GM12878 (cell line): ENCODE measurements around the gene DAB2IP. TPM values are rescaled to one million over a fixed set of nuclear protein-coding genes. Genes with fewer than 3 reads are reported as not detected.

Experiments used
- ATAC-seq: fragments of 200-7000 bp; cut with Tn5 transposase; 3 replicates; pipeline ENCODE4 v1.9.1; 2020; ENCODE audit warnings: mild to moderate bottlenecking, moderate library complexity
- BruUV-seq: library from RNA; stranded (reverse); fragments of 400-500 nt; replicated peaks from 2 replicates; lab custom pipeline; 2021; lab: Mats Ljungman, UMichigan
- CTCF ChIA-PET: fragments of 300-600 bp; sonication (Branson Sonifier 250); formaldehyde crosslinking; extraction: SDS; loops from one replicate; lab custom pipeline; 2021; ENCODE audit warnings: inconsistent platforms; lab: Yijun Ruan, JAX
- POLR2A ChIA-PET: fragments of 350-600 bp; formaldehyde crosslinking; extraction: SDS; loops from one replicate; lab custom pipeline; 2021; ENCODE audit warnings: inconsistent platforms; lab: Charles Lee
- RAD21 ChIA-PET: fragments of 300-600 bp; sonication (Branson Sonifier 250); formaldehyde crosslinking; loops from one replicate; lab custom pipeline; 2023; ENCODE audit warnings: antibody characterized with exemption; ENCODE audit not compliant: unreplicated experiment; lab: Charles Lee
- SMC1A ChIA-PET: fragments of 300-600 bp; sonication (Branson Sonifier 250); formaldehyde crosslinking; loops from one replicate; lab custom pipeline; 2023; ENCODE audit not compliant: unreplicated experiment, uncharacterized antibody; lab: Charles Lee
- DNase-seq: peaks from one replicate; pipeline ENCODE4 v3.0.0-alpha.2; 2011; ENCODE audit warnings: low read depth, low spot score
- FAIRE-seq: peaks from 3 replicates; lab custom pipeline; 2011; peaks lifted over from hg19 to GRCh38; lab: Jason Lieb, UNC
- H2AFZ ChIP-seq: 2 replicates; pipeline ENCODE4 v1.6.0; 2011; ENCODE audit warnings: low read depth, low read length, control low read depth; ENCODE audit not compliant: control insufficient read depth
- H3K27ac ChIP-seq: 2 replicates; pipeline ENCODE4 v1.5.1; 2011; ENCODE audit warnings: control low read depth; ENCODE audit not compliant: control insufficient read depth, insufficient read depth
- H3K27me3 ChIP-seq, 2 experiments: replicated peaks in 1 of 2; 2 replicates each; pipeline versions ENCODE4 v1.6.0 to v1.6.1; 2011; ENCODE audit warnings: low read length in 1 of 2; ENCODE audit not compliant: control insufficient read depth in 2 of 2, insufficient read depth in 2 of 2
- H3K36me3 ChIP-seq, 2 experiments: 2 replicates each; pipeline ENCODE4 v1.5.1; 2011; ENCODE audit warnings: low read length in 1 of 2; ENCODE audit not compliant: control insufficient read depth in 2 of 2, insufficient read depth in 2 of 2
- H3K4me1 ChIP-seq: 2 replicates; pipeline ENCODE4 v1.6.1; 2011; ENCODE audit warnings: mild to moderate bottlenecking, low read length, moderate library complexity, mixed read lengths; ENCODE audit not compliant: control insufficient read depth, insufficient read depth
- H3K4me2 ChIP-seq: 2 replicates; pipeline ENCODE4 v1.6.0; 2011; ENCODE audit warnings: control low read depth; ENCODE audit not compliant: control insufficient read depth, insufficient read depth
- H3K4me3 ChIP-seq: fragments of 200-600 bp; sonication (generic); 2 replicates; pipeline ENCODE4 v1.5.1; 2016
- H3K79me2 ChIP-seq: 2 replicates; pipeline ENCODE4 v1.6.0; 2011; ENCODE audit warnings: low read length; ENCODE audit not compliant: control insufficient read depth, insufficient read depth
- H3K9ac ChIP-seq: 2 replicates; pipeline ENCODE4 v1.8.0; 2011; ENCODE audit warnings: low read length, control low read depth, mixed read lengths; ENCODE audit not compliant: control insufficient read depth, insufficient read depth
- H3K9me3 ChIP-seq: replicated peaks from 3 replicates; pipeline ENCODE4 v1.5.1; 2011; ENCODE audit warnings: mild to moderate bottlenecking, low read length; ENCODE audit not compliant: control insufficient read depth, insufficient read depth
- H4K20me1 ChIP-seq: 2 replicates; pipeline ENCODE4 v1.6.0; 2011; ENCODE audit not compliant: control insufficient read depth, insufficient read depth
- BHLHE40 ChIP-seq, 2 experiments: fragments of 450-650 bp in 1 of 2; IDR thresholded peaks; 2 replicates each; pipeline ENCODE4 v1.6.1; 2011 to 2017; ENCODE audit warnings: low read depth in 2 of 2, borderline replicate concordance in 1 of 2, improper control_type of control experiment in 1 of 2, low read length in 1 of 2, mild to moderate bottlenecking in 1 of 2
- E2F8 ChIP-seq: fragments of 450-650 bp; IDR thresholded peaks from 2 replicates; pipeline ENCODE4 v1.6.1; 2018; ENCODE audit warnings: mild to moderate bottlenecking, low read depth, moderate library complexity; ENCODE audit not compliant: partially characterized antibody
- EED ChIP-seq: sonication (generic); IDR thresholded peaks from 2 replicates; pipeline ENCODE4 v1.6.1; 2016; ENCODE audit warnings: antibody characterized with exemption, low read depth
- MEF2A ChIP-seq: IDR thresholded peaks from 2 replicates; pipeline ENCODE4 v1.6.1; 2011; ENCODE audit warnings: low read depth, mild to moderate bottlenecking, low read length, moderate library complexity; ENCODE audit not compliant: insufficient read depth
- MLLT1 ChIP-seq: fragments of 450-650 bp; IDR thresholded peaks from 2 replicates; pipeline ENCODE4 v1.6.1; 2016; ENCODE audit warnings: mild to moderate bottlenecking
- RCOR1 ChIP-seq: conservative IDR thresholded peaks from 2 replicates; pipeline ENCODE4 v1.6.1; 2012; ENCODE audit warnings: low read depth, low read length, improper control_type of control experiment
- SIX5 ChIP-seq: IDR thresholded peaks from 2 replicates; pipeline ENCODE4 v1.6.1; 2011; ENCODE audit warnings: mild to moderate bottlenecking, low read depth, low read length, moderate library complexity; ENCODE audit not compliant: severe bottlenecking
- SKIL ChIP-seq: fragments of 450-650 bp; IDR thresholded peaks from 2 replicates; pipeline ENCODE4 v1.6.1; 2017; ENCODE audit warnings: mild to moderate bottlenecking, low read depth, inconsistent platforms; ENCODE audit not compliant: poor library complexity, severe bottlenecking
- SREBF1 ChIP-seq: IDR thresholded peaks from 2 replicates; pipeline ENCODE4 v1.6.1; 2012; ENCODE audit warnings: mild to moderate bottlenecking, low read length
- YBX1 ChIP-seq: fragments of 450-650 bp; IDR thresholded peaks from 2 replicates; pipeline ENCODE4 v1.6.1; 2016; ENCODE audit warnings: antibody characterized with exemption
- ZNF274 ChIP-seq: IDR thresholded peaks from one replicate; pipeline ENCODE4 v1.8.0; 2011; ENCODE audit not compliant: insufficient read length, insufficient read depth
- WGBS: methylation state at CpG from one replicate; pipeline ENCODE4 v1.1.6; 2016; ENCODE audit warnings: low lambda C conversion rate; ENCODE audit not compliant: insufficient replicate concordance, insufficient coverage; ENCODE audit errors: missing lambda C conversion rate; 5-methylcytosine and 5-hydroxymethylcytosine counted together
- in situ Hi-C: fragments of 300-500 bp; cut with MboI; formaldehyde crosslinking; loops from 9 replicates; pipeline ENCODE4 v1.14.3; 2018; ENCODE audit warnings: mixed read lengths
- intact Hi-C: fragments of 100-400 bp; cut with micrococcal nuclease; formaldehyde crosslinking; loops from one replicate; pipeline ENCODE4 v1.14.2; 2022; ENCODE audit not compliant: unreplicated experiment
- polyA plus RNA-seq, 11 experiments: library from polyadenylated mRNA; depleted of rRNA in 4 of 11; unstranded in 6 of 11; stranded (reverse) in 5 of 11; fragments of >200 nt; fragmentation: Nextera tagmentation in 4 of 11; fragmentation: Illumina TruSeq in 1 of 11; extraction: Ambion mirVana in 4 of 11; extraction: Trizol in 1 of 11; gene quantifications; 1 replicate in 1 of 11; 2 replicates in 10 of 11; pipeline versions ENCODE4 v1.2.1 to v1.2.3, GENCODE V29; 2011 to 2016; ENCODE audit warnings: inconsistent platforms in 2 of 11, missing spikeins in 2 of 11, low read depth in 1 of 11
- total RNA-seq, 4 experiments: library from RNA; depleted of rRNA in 3 of 4; stranded (reverse); fragments of >200 nt in 3 of 4; fragmentation: Illumina TruSeq in 1 of 4; extraction: Trizol in 1 of 4; gene quantifications; 2 replicates each; pipeline versions ENCODE4 v1.2.1 to v1.2.3, GENCODE V29; 2013 to 2021
- TF ChIP-seq, protein P1 (sequence below): fragments of 450-650 bp; IDR thresholded peaks from 2 replicates; pipeline ENCODE4 v1.6.1; 2016; ENCODE audit warnings: mild to moderate bottlenecking, moderate library complexity, borderline replicate concordance

The DAB2IP gene
- total and polyA plus RNA-seq, 10 of the 15 experiments (the other 5 are each of a cell fraction or from before 2014, with no cell fraction given): 0.03 to 0.38 (median 0.14) TPM; not detected in 6

DNA sequence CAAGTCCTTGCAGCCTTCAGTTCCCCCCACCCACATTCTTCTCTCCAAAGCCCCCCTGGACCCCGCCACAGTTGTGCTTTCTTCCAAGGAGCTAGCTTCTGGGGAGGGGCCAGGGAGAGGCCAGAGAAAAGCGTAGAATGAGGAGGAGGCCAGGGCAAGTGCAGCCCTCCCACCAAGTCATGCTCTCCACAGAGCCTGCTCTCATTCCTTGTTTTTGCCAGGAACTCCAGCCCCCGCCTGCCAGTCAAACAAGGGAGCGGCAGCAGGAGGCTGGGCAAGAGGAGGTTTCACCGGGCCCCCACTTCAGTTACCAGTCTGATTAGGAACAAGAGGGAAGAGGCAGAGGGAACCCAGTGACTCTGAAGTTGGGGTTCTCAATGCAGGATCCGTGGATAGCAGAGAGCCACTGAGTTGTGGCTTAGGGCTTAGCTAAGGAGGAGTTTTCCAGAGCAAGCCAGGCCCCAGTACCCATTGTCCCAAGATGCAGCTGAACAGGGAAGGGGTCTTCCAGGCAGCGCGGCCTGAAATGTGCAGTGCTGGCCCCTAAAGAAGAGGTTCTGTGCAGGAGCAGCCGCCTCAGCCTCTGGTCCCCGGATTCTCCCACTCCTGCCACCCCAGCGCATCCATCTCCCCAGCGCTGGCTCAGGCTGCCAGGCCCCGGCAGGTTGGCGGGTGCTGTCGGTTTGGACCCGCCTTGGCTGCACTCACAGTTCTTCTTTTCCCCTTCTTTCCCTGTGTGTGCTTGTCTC, 120.6 kb downstream of the DAB2IP start:
- POLR2A ChIA-PET: no interaction called here
- TF ChIP-seq SREBF1: no peak
- no peak for TF ChIP-seq YBX1
- TF ChIP-seq SKIL: no peak
- TF ChIP-seq MEF2A: no peak
- TF ChIP-seq, protein P1, sequence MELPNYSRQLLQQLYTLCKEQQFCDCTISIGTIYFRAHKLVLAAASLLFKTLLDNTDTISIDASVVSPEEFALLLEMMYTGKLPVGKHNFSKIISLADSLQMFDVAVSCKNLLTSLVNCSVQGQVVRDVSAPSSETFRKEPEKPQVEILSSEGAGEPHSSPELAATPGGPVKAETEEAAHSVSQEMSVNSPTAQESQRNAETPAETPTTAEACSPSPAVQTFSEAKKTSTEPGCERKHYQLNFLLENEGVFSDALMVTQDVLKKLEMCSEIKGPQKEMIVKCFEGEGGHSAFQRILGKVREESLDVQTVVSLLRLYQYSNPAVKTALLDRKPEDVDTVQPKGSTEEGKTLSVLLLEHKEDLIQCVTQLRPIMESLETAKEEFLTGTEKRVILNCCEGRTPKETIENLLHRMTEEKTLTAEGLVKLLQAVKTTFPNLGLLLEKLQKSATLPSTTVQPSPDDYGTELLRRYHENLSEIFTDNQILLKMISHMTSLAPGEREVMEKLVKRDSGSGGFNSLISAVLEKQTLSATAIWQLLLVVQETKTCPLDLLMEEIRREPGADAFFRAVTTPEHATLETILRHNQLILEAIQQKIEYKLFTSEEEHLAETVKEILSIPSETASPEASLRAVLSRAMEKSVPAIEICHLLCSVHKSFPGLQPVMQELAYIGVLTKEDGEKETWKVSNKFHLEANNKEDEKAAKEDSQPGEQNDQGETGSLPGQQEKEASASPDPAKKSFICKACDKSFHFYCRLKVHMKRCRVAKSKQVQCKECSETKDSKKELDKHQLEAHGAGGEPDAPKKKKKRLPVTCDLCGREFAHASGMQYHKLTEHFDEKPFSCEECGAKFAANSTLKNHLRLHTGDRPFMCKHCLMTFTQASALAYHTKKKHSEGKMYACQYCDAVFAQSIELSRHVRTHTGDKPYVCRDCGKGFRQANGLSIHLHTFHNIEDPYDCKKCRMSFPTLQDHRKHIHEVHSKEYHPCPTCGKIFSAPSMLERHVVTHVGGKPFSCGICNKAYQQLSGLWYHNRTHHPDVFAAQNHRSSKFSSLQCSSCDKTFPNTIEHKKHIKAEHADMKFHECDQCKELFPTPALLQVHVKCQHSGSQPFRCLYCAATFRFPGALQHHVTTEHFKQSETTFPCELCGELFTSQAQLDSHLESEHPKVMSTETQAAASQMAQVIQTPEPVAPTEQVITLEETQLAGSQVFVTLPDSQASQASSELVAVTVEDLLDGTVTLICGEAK: no peak
- TF ChIP-seq SIX5: no peak
- TF ChIP-seq MLLT1: no peak
- no peak for TF ChIP-seq EED
- TF ChIP-seq BHLHE40 (IDR thresholded peaks at IDR 0.05; ENCODE audit: borderline replicate concordance in 1 of 2, low read depth in 2 of 2, low read length in 1 of 2): no peak
- no peak for TF ChIP-seq ZNF274
- TF ChIP-seq RCOR1: no peak
- no peak for TF ChIP-seq E2F8

More for the DNA sequence above, 120.6 kb downstream of the DAB2IP start:
- CTCF ChIA-PET: no interaction called here
- H4K20me1 ChIP-seq: no peaks in the 10 kb centered on the region
- FAIRE-seq (no peak), DNase-seq (no peak), ATAC-seq (no peak)
- no peaks in the 10 kb centered on the region for H3K4me1 ChIP-seq
- H3K27me3 ChIP-seq: peaks cover 0 to 2% of the 10 kb centered on the region in 2 experiments; a peak in 1 of 4 replicates
- no peaks in the 10 kb centered on the region for H3K36me3 ChIP-seq
- RAD21 ChIA-PET: no interaction called here
- intact Hi-C loops: no loop called here
- SMC1A ChIA-PET: no interaction called here
- BruUV-seq: no TSS peak
- no peak overlapping the region for H3K9ac ChIP-seq
- H3K4me3 ChIP-seq: no peak overlapping the region
- H3K79me2 ChIP-seq: no peaks in the 10 kb centered on the region
- no peak overlapping the region for H3K27ac ChIP-seq
- in situ Hi-C loops: no loop called here
- H3K9me3 ChIP-seq: no peaks in the 10 kb centered on the region
- WGBS: 63% methylated on average over 16 of the region's 16 CpGs
- no peak overlapping the region for H2AFZ ChIP-seq
- H3K4me2 ChIP-seq: no peak overlapping the region
